DMS53 treated with DMSO at 0.1 percent for 48 hours (cell line): ENCODE data around the gene RAPGEF2.
A peak's percentile ranks its signal among the peaks of the same experiment; 100 is the strongest.
"Not testable (repeated sequence)": the region's sequence is repeated elsewhere in the genome, so short reads cannot be mapped to it uniquely, and the experiment has no call there.

Source experiments
- DNase-seq: peaks from one replicate; lab custom pipeline; 2025; ENCODE audit not compliant: unreplicated experiment; lab: John Stamatoyannopoulos, UW

The RAPGEF2 gene

GRCh38 chr4:159232465-159233106 is 129.7 kb downstream of the RAPGEF2 start:
- DNase-seq: no peak

- no peak for DNase-seq
Measured at GRCh38 chr4:159235779-159236368, 133.0 kb downstream of the RAPGEF2 start.

- DNase-seq: no peak
Measured at GRCh38 chr4:159237975-159238374, 135.1 kb downstream of the RAPGEF2 start.

GRCh38 chr4:159238631-159239030 is 135.8 kb downstream of the RAPGEF2 start:
- no peak for DNase-seq

- DNase-seq: no peak
Measured at GRCh38 chr4:159239629-159240028, 136.8 kb downstream of the RAPGEF2 start.

- no peak for DNase-seq
Measured at GRCh38 chr4:159240046-159240445, 137.2 kb downstream of the RAPGEF2 start.

GRCh38 chr4:159240687-159241086 is 137.8 kb downstream of the RAPGEF2 start:
- DNase-seq: no peak

GRCh38 chr4:159242427-159242826 is 139.5 kb downstream of the RAPGEF2 start:
- no peak for DNase-seq

- DNase-seq: peak; percentile 39
Measured at GRCh38 chr4:159248384-159249178, 145.7 kb downstream of the RAPGEF2 start.

- DNase-seq: no peak
Measured at GRCh38 chr4:159250751-159251325, 148.0 kb downstream of the RAPGEF2 start.

GRCh38 chr4:159251580-159251979 is 148.7 kb downstream of the RAPGEF2 start:
- not testable (repeated sequence) for DNase-seq

GRCh38 chr4:159252491-159252890 is 149.6 kb downstream of the RAPGEF2 start:
- DNase-seq: no peak

GRCh38 chr4:159256037-159256436 is 153.2 kb downstream of the RAPGEF2 start:
- DNase-seq: no peak

- DNase-seq: no peak
Measured at GRCh38 chr4:159258889-159259560, 156.1 kb downstream of the RAPGEF2 start.

- no peak for DNase-seq
Measured at GRCh38 chr4:159264057-159264456, 161.2 kb downstream of the RAPGEF2 start.

- no peak for DNase-seq
Measured at GRCh38 chr4:159266981-159267868, 164.3 kb downstream of the RAPGEF2 start.

- no peak for DNase-seq
Measured at GRCh38 chr4:159267869-159268285, 165.0 kb downstream of the RAPGEF2 start.

GRCh38 chr4:159268607-159269006 is 165.7 kb downstream of the RAPGEF2 start:
- no peak for DNase-seq

- DNase-seq: no peak
Measured at GRCh38 chr4:159269116-159269515, 166.2 kb downstream of the RAPGEF2 start.

GRCh38 chr4:159269956-159270355 is 167.1 kb downstream of the RAPGEF2 start:
- DNase-seq: no peak
